22Rv1 (cell line): ENCODE results near the gene CAMK4.
"Not testable (repeated sequence)": the region's sequence is repeated elsewhere in the genome, so short reads cannot be mapped to it uniquely, and the experiment has no call there.

ENCODE experiments used
- H3K27ac ChIP-seq: fragments of 450-650 bp; 2 replicates; pipeline ENCODE4 v1.5.1; 2017
- CTCF ChIP-seq: fragments of 450-650 bp; IDR thresholded peaks from 2 replicates; pipeline ENCODE4 v1.5.1; 2017; ENCODE audit warnings: mild to moderate bottlenecking
- ZFX ChIP-seq: fragments of 450-650 bp; IDR thresholded peaks from 2 replicates; pipeline ENCODE4 v1.6.1; 2017; ENCODE audit warnings: antibody characterized with exemption, borderline replicate concordance

The CAMK4 gene

GRCh38 chr5:111337688-111338087, 113.5 kb downstream of the CAMK4 start:
- TF ChIP-seq CTCF: no peak
- no peak for TF ChIP-seq ZFX

GRCh38 chr5:111345731-111346130, 121.5 kb downstream of the CAMK4 start:
- no peak for TF ChIP-seq ZFX
- TF ChIP-seq CTCF: no peak
- H3K27ac ChIP-seq: no peak overlapping the region

More at GRCh38 chr5:111337688-111338087, 113.5 kb downstream of the CAMK4 start:
- H3K27ac ChIP-seq: no peak overlapping the region

GRCh38 chr5:111347021-111347420, 122.8 kb downstream of the CAMK4 start:
- TF ChIP-seq ZFX (no peak), CTCF (no peak)
- H3K27ac ChIP-seq: no peak overlapping the region

GRCh38 chr5:111348661-111349329, 124.6 kb downstream of the CAMK4 start:
- TF ChIP-seq ZFX: no peak
- TF ChIP-seq CTCF: no peak
- H3K27ac ChIP-seq: no peak overlapping the region

GRCh38 chr5:111349429-111349828, 125.2 kb downstream of the CAMK4 start:
- TF ChIP-seq ZFX: no peak
- no peak overlapping the region for H3K27ac ChIP-seq

GRCh38 chr5:111353035-111353434, 128.9 kb downstream of the CAMK4 start:
- H3K27ac ChIP-seq: no peak overlapping the region
- TF ChIP-seq CTCF: no peak
- TF ChIP-seq ZFX: no peak

GRCh38 chr5:111358726-111359125, 134.5 kb downstream of the CAMK4 start:
- not testable (repeated sequence) for H3K27ac ChIP-seq

- TF ChIP-seq ZFX (no peak), CTCF (no peak)
- H3K27ac ChIP-seq: no peak overlapping the region
These were observed 136.0 kb downstream of the CAMK4 start for GRCh38 chr5:111360173-111360572.
